Activated CD8-positive, alpha-beta memory T cell treated with anti-CD3 and anti-CD28 coated beads for 36 hours (primary cell): ENCODE measurements around the gene NOXA1. TPM values are rescaled to one million over a fixed set of nuclear protein-coding genes. Genes with fewer than 3 reads are reported as not detected.

Experiments
- CTCF ChIA-PET: fragments of 350-600 bp; sonication (Branson Sonifier 250); formaldehyde crosslinking; loops from one replicate; lab custom pipeline; 2021; ENCODE audit warnings: antibody characterized with exemption; lab: Charles Lee
- POLR2A ChIA-PET: fragments of 350-600 bp; sonication (Branson Sonifier 250); formaldehyde crosslinking; loops from one replicate; lab custom pipeline; 2021; ENCODE audit warnings: antibody characterized with exemption; lab: Charles Lee
- total RNA-seq, 2 experiments: library from RNA; stranded (reverse); gene quantifications; one replicate each; pipeline ENCODE4 v1.2.3, GENCODE V29; 2021

NOXA1 gene
- total RNA-seq, 2 experiments from 2014 or later: 0.40 to 0.67 TPM

- ChIA-PET POLR2A (no interaction called here), CTCF (no interaction called here)
Measured at GRCh38 chr9:137433916-137434431, 10.8 kb downstream of the NOXA1 start.

GRCh38 chr9:137434498-137435380, 11.5 kb downstream of the NOXA1 start:
- ChIA-PET CTCF (no interaction called here), POLR2A (no interaction called here)

GRCh38 chr9:137435381-137435891, 12.2 kb downstream of the NOXA1 start:
- ChIA-PET POLR2A (no interaction called here), CTCF (no interaction called here)

GRCh38 chr9:137435980-137436760, 13.0 kb downstream of the NOXA1 start:
- CTCF ChIA-PET: no interaction called here
- POLR2A ChIA-PET: no interaction called here

- ChIA-PET POLR2A (interaction anchor here (0.5 kb wide), 1 partner anchor 218 kb away, joined by 4 read pairs; no protein-coding TSS in a partner anchor), CTCF (no interaction called here)
Measured at GRCh38 chr9:137436761-137437600, 13.8 kb downstream of the NOXA1 start.

- CTCF ChIA-PET: no interaction called here
Measured at GRCh38 chr9:137437691-137438590, 14.7 kb downstream of the NOXA1 start.

GRCh38 chr9:137438591-137439157, 15.5 kb downstream of the NOXA1 start:
- ChIA-PET CTCF (no interaction called here), POLR2A (no interaction called here)

More at GRCh38 chr9:137437691-137438590, 14.7 kb downstream of the NOXA1 start:
- POLR2A ChIA-PET: no interaction called here

- ChIA-PET CTCF (no interaction called here), POLR2A (no interaction called here)
Measured at GRCh38 chr9:137439158-137439714, 16.0 kb downstream of the NOXA1 start.

GRCh38 chr9:137441289-137441934, 18.2 kb downstream of the NOXA1 start, which contains the start of gene ENTPD8:
Gene ENTPD8, minus strand, starts transcription at chr9:137441357. Its CDS starts 3,072 bp downstream, at chr9:137438285.
- POLR2A ChIA-PET: interaction anchor here (0.8 kb wide), 1 partner anchor 17 kb away, joined by 3 read pairs; no protein-coding TSS in a partner anchor
- CTCF ChIA-PET: interaction anchor here (4.0 kb wide), 1 partner anchor 18 kb away, joined by 25 read pairs; the partner anchor contains the start of genes EXD3 and NOXA1

GRCh38 chr9:137441935-137442321, 18.7 kb downstream of the NOXA1 start:
- ChIA-PET POLR2A (interaction anchor here (0.8 kb wide), 1 partner anchor 18 kb away, joined by 3 read pairs; no protein-coding TSS in a partner anchor), CTCF (interaction anchor here (0.6 to 4.0 kb wide), 2 partner anchors 10 to 18 kb away, joined by 3 to 25 read pairs; partner anchors contain the start of genes EXD3 and NOXA1)

GRCh38 chr9:137444106-137444790, 21.1 kb downstream of the NOXA1 start:
- CTCF ChIA-PET: interaction anchor here (0.7 to 4.0 kb wide), 6 partner anchors 13 to 142 kb away, joined by 3 to 25 read pairs (median 4); partner anchors contain the start of genes EXD3, MRPL41, NOXA1 and NRARP
- POLR2A ChIA-PET: no interaction called here

- CTCF ChIA-PET: interaction anchor here (0.6 to 1.5 kb wide), 8 partner anchors 10 to 314 kb away, joined by 3 to 6 read pairs (median 3); no protein-coding TSS in a partner anchor
- POLR2A ChIA-PET: no interaction called here
Measured at GRCh38 chr9:137445275-137445807, 22.1 kb downstream of the NOXA1 start.

- ChIA-PET CTCF (interaction anchor here (1.1 to 1.5 kb wide), 4 partner anchors 9 to 145 kb away, joined by 3 to 6 read pairs (median 3); no protein-coding TSS in a partner anchor), POLR2A (no interaction called here)
Measured at GRCh38 chr9:137445930-137446431, 22.8 kb downstream of the NOXA1 start.

GRCh38 chr9:137446851-137447471, 23.8 kb downstream of the NOXA1 start:
- ChIA-PET CTCF (no interaction called here), POLR2A (no interaction called here)
